H1 (cell line): Measurements from ENCODE around the gene SPECC1. TPM values are rescaled to one million over a fixed set of nuclear protein-coding genes. Genes with fewer than 3 reads are reported as not detected.

Experiments
- CTCF ChIA-PET: fragments of 300-600 bp; sonication (Branson Sonifier 250); formaldehyde crosslinking; loops from one replicate; lab custom pipeline; 2021; ENCODE audit not compliant: partially characterized antibody; lab: Charles Lee
- POLR2A ChIA-PET: fragments of 300-600 bp; sonication (Branson Sonifier 250); formaldehyde crosslinking; loops from one replicate; lab custom pipeline; 2021; ENCODE audit warnings: inconsistent platforms; ENCODE audit not compliant: partially characterized antibody; lab: Charles Lee
- DNase-seq, 2 experiments: peaks; one replicate each; pipeline versions ENCODE4 v3.0.0 to v3.0.0-alpha.2; 2010 to 2022; ENCODE audit warnings: low spot score in 2 of 2, low read depth in 1 of 2, mixed read lengths in 1 of 2
- FAIRE-seq: peaks from 2 replicates; lab custom pipeline; 2011; peaks lifted over from hg19 to GRCh38; lab: Jason Lieb, UNC
- H2AFZ ChIP-seq: 2 replicates; pipeline ENCODE4 v1.8.1; 2012; ENCODE audit warnings: low read length, inconsistent platforms
- H2AK5ac ChIP-seq: 2 replicates; pipeline ENCODE4 v1.6.1; 2013; ENCODE audit warnings: low read depth, low read length
- H2BK120ac ChIP-seq: replicated peaks from 2 replicates; pipeline ENCODE3; 2013; ENCODE audit warnings: low read depth, low read length, inconsistent platforms
- H2BK12ac ChIP-seq: 2 replicates; pipeline ENCODE4 v1.6.1; 2013; ENCODE audit warnings: low read depth, low read length
- H2BK15ac ChIP-seq: 2 replicates; pipeline ENCODE4 v1.6.1; 2013; ENCODE audit warnings: low read length
- H2BK20ac ChIP-seq: 2 replicates; pipeline ENCODE4 v1.6.1; 2013; ENCODE audit warnings: low read length
- H2BK5ac ChIP-seq: 2 replicates; pipeline ENCODE4 v1.6.1; 2013; ENCODE audit warnings: low read depth, low read length
- H3K14ac ChIP-seq: 2 replicates; pipeline ENCODE4 v1.6.1; 2013; ENCODE audit warnings: inconsistent platforms; ENCODE audit not compliant: insufficient read length
- H3K18ac ChIP-seq: 2 replicates; pipeline ENCODE4 v1.6.1; 2013; ENCODE audit warnings: low read length; ENCODE audit errors: extremely low read depth
- H3K23ac ChIP-seq: 2 replicates; pipeline ENCODE4 v1.6.1; 2013; ENCODE audit warnings: inconsistent platforms; ENCODE audit not compliant: insufficient read length
- H3K23me2 ChIP-seq: 2 replicates; pipeline ENCODE4 v1.6.1; 2013; ENCODE audit warnings: low read depth, low read length
- H3K27ac ChIP-seq: 2 replicates; pipeline ENCODE4 v1.6.1; 2011; ENCODE audit warnings: low read depth, low read length, inconsistent platforms
- H3K27me3 ChIP-seq, 4 experiments: replicated peaks in 1 of 4; 1 replicate in 1 of 4; 2 replicates in 3 of 4; pipeline versions ENCODE4 v1.6.1 to v1.8.1; 2011 to 2013; ENCODE audit warnings: low read length in 3 of 4, mild to moderate bottlenecking in 3 of 4, inconsistent platforms in 2 of 4, mixed read lengths in 2 of 4, moderate library complexity in 1 of 4; ENCODE audit not compliant: control insufficient read depth in 3 of 4, insufficient read depth in 3 of 4; ENCODE audit errors: extremely low read depth in 1 of 4
- H3K36me3 ChIP-seq, 4 experiments: 2 replicates each; pipeline versions ENCODE4 v1.6.1 to v1.8.1; 2011 to 2013; ENCODE audit warnings: mild to moderate bottlenecking in 4 of 4, low read length in 3 of 4, moderate library complexity in 2 of 4, control low read depth in 1 of 4, inconsistent platforms in 1 of 4; ENCODE audit not compliant: insufficient read depth in 4 of 4, control insufficient read depth in 2 of 4
- H3K4ac ChIP-seq: replicated peaks from 2 replicates; pipeline ENCODE3; 2013; ENCODE audit warnings: low read length, low read depth, mixed read lengths, inconsistent platforms; ENCODE audit not compliant: insufficient read length
- H3K4me1 ChIP-seq, 4 experiments: replicated peaks in 1 of 4; 1 replicate in 1 of 4; 2 replicates in 3 of 4; pipeline versions ENCODE4 v1.6.1 to v1.8.1; 2011 to 2013; ENCODE audit warnings: low read length in 3 of 4, inconsistent platforms in 2 of 4, mixed read lengths in 1 of 4; ENCODE audit not compliant: insufficient read depth in 4 of 4, control insufficient read depth in 3 of 4
- H3K4me2 ChIP-seq, 2 experiments: 2 replicates each; pipeline versions ENCODE4 v1.6.1 to v1.8.1; 2011 to 2013; ENCODE audit warnings: low read depth in 2 of 2, low read length in 2 of 2, control low read depth in 1 of 2, inconsistent platforms in 1 of 2, mild to moderate bottlenecking in 1 of 2; ENCODE audit not compliant: insufficient read depth in 1 of 2
- H3K4me3 ChIP-seq, 4 experiments: fragments of 200-600, 300-600 bp in 1 of 4; sonication (generic), shearing (Covaris generic), sonication (Bioruptor Twin) in 1 of 4; 2 replicates each; pipeline versions ENCODE4 v1.5.1 to v1.8.1; 2011 to 2016; ENCODE audit warnings: low read length in 4 of 4, low read depth in 3 of 4, control low read depth in 2 of 4, inconsistent platforms in 2 of 4, mild to moderate bottlenecking in 2 of 4, mixed read lengths in 1 of 4, moderate library complexity in 1 of 4; ENCODE audit not compliant: insufficient read depth in 2 of 4; ENCODE audit errors: extremely low read depth in 1 of 4
- H3K56ac ChIP-seq: replicated peaks from 2 replicates; pipeline ENCODE3; 2013; ENCODE audit warnings: low read depth, mild to moderate bottlenecking, mixed read lengths, low read length, inconsistent platforms; ENCODE audit not compliant: insufficient read length
- H3K79me1 ChIP-seq: 2 replicates; pipeline ENCODE4 v1.6.1; 2013; ENCODE audit warnings: low read depth, low read length, control low read depth
- H3K79me2 ChIP-seq, 2 experiments: 2 replicates each; pipeline versions ENCODE4 v1.6.1 to v1.8.1; 2012 to 2013; ENCODE audit warnings: low read length in 2 of 2, mild to moderate bottlenecking in 2 of 2, inconsistent platforms in 1 of 2; ENCODE audit not compliant: insufficient read depth in 2 of 2, control insufficient read depth in 1 of 2
- H3K9ac ChIP-seq, 4 experiments: replicated peaks in 1 of 4; 1 replicate in 1 of 4; 2 replicates in 3 of 4; pipeline versions ENCODE4 v1.6.1 to v1.8.1; 2011 to 2013; ENCODE audit warnings: low read depth in 3 of 4, low read length in 3 of 4, control low read depth in 2 of 4, mild to moderate bottlenecking in 2 of 4, moderate library complexity in 2 of 4, inconsistent platforms in 1 of 4; ENCODE audit errors: extremely low read depth in 1 of 4
- H3K9me3 ChIP-seq, 2 experiments: 2 replicates each; pipeline versions ENCODE4 v1.6.1 to v1.8.1; 2012 to 2013; ENCODE audit warnings: mild to moderate bottlenecking in 2 of 2, moderate library complexity in 2 of 2, control low read depth in 1 of 2, inconsistent platforms in 1 of 2, low read depth in 1 of 2, low read length in 1 of 2, mixed read lengths in 1 of 2; ENCODE audit not compliant: insufficient read depth in 2 of 2
- H4K20me1 ChIP-seq, 2 experiments: replicated peaks in 1 of 2; 2 replicates each; pipeline versions ENCODE3 to v1.8.1; 2011 to 2013; ENCODE audit warnings: inconsistent platforms in 2 of 2, low read length in 2 of 2, mild to moderate bottlenecking in 1 of 2; ENCODE audit not compliant: insufficient read depth in 2 of 2, control insufficient read depth in 1 of 2
- H4K5ac ChIP-seq: 2 replicates; pipeline ENCODE4 v1.6.1; 2013; ENCODE audit warnings: low read length, low read depth, mixed read lengths, inconsistent platforms; ENCODE audit not compliant: insufficient read length
- H4K8ac ChIP-seq: 2 replicates; pipeline ENCODE4 v1.8.0; 2013; ENCODE audit warnings: mild to moderate bottlenecking, moderate library complexity, low read length, inconsistent platforms; ENCODE audit not compliant: insufficient read depth; ENCODE audit errors: extremely low read depth
- H4K91ac ChIP-seq: replicated peaks from 2 replicates; pipeline ENCODE3; 2013; ENCODE audit warnings: low read length, mixed read lengths, inconsistent platforms; ENCODE audit not compliant: insufficient read length
- CREB1 ChIP-seq: IDR thresholded peaks from 2 replicates; pipeline ENCODE4 v1.6.1; 2012; ENCODE audit warnings: inconsistent platforms
- GTF2F1 ChIP-seq: IDR thresholded peaks from 2 replicates; pipeline ENCODE4 v1.6.1; 2012; ENCODE audit warnings: low read depth, low read length, improper control_type of control experiment, borderline replicate concordance
- MAFK ChIP-seq: IDR thresholded peaks from 2 replicates; pipeline ENCODE4 v1.6.1; 2012; ENCODE audit warnings: low read depth, mild to moderate bottlenecking, improper control_type of control experiment, low read length
- WGBS, 2 experiments: shearing (Covaris generic) in 1 of 2; methylation state at CpG; one replicate each; pipeline versions ENCODE4 v1.1.6 to v1.1.7; 2013 to 2015; ENCODE audit warnings: low lambda C conversion rate in 2 of 2, mixed read lengths in 2 of 2, inconsistent platforms in 1 of 2, low coverage in 1 of 2, missing lambda C conversion rate in 1 of 2; ENCODE audit not compliant: insufficient replicate concordance in 2 of 2, insufficient coverage in 1 of 2, insufficient read length in 1 of 2; ENCODE audit errors: extremely low coverage in 1 of 2, missing lambda C conversion rate in 1 of 2; 5-methylcytosine and 5-hydroxymethylcytosine counted together
- polyA plus RNA-seq, 7 experiments: library from polyadenylated mRNA; depleted of rRNA in 3 of 7; stranded (reverse) in 5 of 7; unstranded in 2 of 7; fragments of >200 nt in 5 of 7; fragments of 200-250 nt in 2 of 7; gene quantifications; 1 replicate in 5 of 7; 2 replicates in 1 of 7; 4 replicates in 1 of 7; pipeline versions ENCODE4 v1.2.1 to v1.2.3, GENCODE V29; 2011 to 2013; ENCODE audit warnings: missing spikeins in 2 of 7, mixed read lengths in 2 of 7
- total RNA-seq: library from RNA; stranded (reverse); fragmentation: NEBNext Ultra II Directional; extraction: Animal tissue kit (Norgen Biotek cat#: 25700); gene quantifications from 2 replicates; pipeline ENCODE4 v1.2.1, GENCODE V29; 2021
- TF ChIP-seq, protein P1 (sequence below), 3 experiments: IDR thresholded peaks; 1 replicate in 2 of 3; 2 replicates in 1 of 3; pipeline versions ENCODE4 v1.5.1 to v1.6.1; 2011; ENCODE audit warnings: low read length in 3 of 3, mild to moderate bottlenecking in 3 of 3, inconsistent platforms in 2 of 3, low read depth in 1 of 3, moderate library complexity in 1 of 3; ENCODE audit not compliant: insufficient read depth in 1 of 3; ENCODE audit errors: control extremely low read depth in 1 of 3

The SPECC1 gene
- total and polyA plus RNA-seq, 2 of the 8 experiments (the other 6 are each of a cell fraction or from before 2014, with no cell fraction given) = 35.8 to 87.9 TPM

DNA sequence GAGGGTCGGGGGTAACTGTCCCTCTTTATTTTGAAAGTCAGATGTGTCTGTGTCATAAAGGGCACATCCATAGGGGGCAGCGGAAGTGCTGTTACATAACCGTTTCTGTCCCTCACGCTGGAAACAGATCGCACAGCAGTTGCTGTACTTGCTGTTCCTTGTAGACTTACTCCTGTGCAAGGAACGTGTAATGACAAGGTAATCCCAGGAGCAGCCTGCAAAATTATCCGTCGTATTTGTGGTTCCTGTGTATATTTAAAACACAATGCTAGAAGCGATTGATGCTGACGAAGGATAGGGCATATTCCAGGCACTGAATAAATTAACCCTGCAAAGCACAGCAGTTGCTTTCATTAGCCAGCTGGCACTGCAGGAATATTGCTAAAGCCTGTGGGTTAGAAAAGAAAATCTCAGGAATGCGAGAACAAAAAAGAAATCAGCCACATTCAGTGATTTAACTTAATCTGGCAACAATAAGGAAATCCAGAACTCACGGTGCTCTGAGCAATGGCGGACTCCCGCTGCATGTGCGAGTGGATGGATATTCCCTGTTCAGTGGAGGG is 76.2 kb downstream of the SPECC1 start:
- no peak overlapping the region for H3K4me3 ChIP-seq
- TF ChIP-seq MAFK (no peak), GTF2F1 (no peak), CREB1 (no peak)
- TF ChIP-seq, protein P1, sequence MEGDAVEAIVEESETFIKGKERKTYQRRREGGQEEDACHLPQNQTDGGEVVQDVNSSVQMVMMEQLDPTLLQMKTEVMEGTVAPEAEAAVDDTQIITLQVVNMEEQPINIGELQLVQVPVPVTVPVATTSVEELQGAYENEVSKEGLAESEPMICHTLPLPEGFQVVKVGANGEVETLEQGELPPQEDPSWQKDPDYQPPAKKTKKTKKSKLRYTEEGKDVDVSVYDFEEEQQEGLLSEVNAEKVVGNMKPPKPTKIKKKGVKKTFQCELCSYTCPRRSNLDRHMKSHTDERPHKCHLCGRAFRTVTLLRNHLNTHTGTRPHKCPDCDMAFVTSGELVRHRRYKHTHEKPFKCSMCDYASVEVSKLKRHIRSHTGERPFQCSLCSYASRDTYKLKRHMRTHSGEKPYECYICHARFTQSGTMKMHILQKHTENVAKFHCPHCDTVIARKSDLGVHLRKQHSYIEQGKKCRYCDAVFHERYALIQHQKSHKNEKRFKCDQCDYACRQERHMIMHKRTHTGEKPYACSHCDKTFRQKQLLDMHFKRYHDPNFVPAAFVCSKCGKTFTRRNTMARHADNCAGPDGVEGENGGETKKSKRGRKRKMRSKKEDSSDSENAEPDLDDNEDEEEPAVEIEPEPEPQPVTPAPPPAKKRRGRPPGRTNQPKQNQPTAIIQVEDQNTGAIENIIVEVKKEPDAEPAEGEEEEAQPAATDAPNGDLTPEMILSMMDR (IDR thresholded peaks at IDR 0.05; ENCODE audit: control extremely low read depth in 1 of 3, insufficient read depth in 1 of 3, low read depth in 1 of 3, low read length in 3 of 3) = peak in 2 of 3 experiments; percentile 5 to 42; a peak in 2 of 4 replicates
- TF ChIP-seq, all 59 proteins: peak for 1
- Histone ChIP-seq H4K91ac (no peak overlapping the region), H2BK5ac (no peak overlapping the region), H2BK12ac (no peak overlapping the region), H3K23me2 (no peaks in the 10 kb centered on the region), H3K9me3 (no peaks in the 10 kb centered on the region), H2AFZ (no peak overlapping the region), H3K4me2 (no peak overlapping the region), H2BK15ac (no peak overlapping the region), H2BK120ac (no peak overlapping the region), H3K79me1 (no peaks in the 10 kb centered on the region), H3K27ac (no peak overlapping the region), H3K14ac (no peak overlapping the region), H4K5ac (no peak overlapping the region), H3K9ac (no peak overlapping the region), H2AK5ac (no peak overlapping the region), H3K4ac (no peak overlapping the region), H4K8ac (no peak overlapping the region), H2BK20ac (no peak overlapping the region), H3K18ac (no peak overlapping the region), H3K56ac (no peak overlapping the region), H3K27me3 (no peaks in the 10 kb centered on the region), H3K4me1 (no peaks in the 10 kb centered on the region; a peak in 1 of 7 replicates), H4K20me1 (no peaks in the 10 kb centered on the region), H3K23ac (no peak overlapping the region), H3K36me3 (no peaks in the 10 kb centered on the region), H3K79me2 (no peaks in the 10 kb centered on the region)
- CTCF ChIA-PET = interaction anchor here (1.0 to 1.9 kb wide), 6 partner anchors 10 to 93 kb away, joined by 3 to 6 read pairs (median 4); partner anchors contain the start of gene SPECC1
- 86% methylated on average over 15 of the region's 15 CpGs; no CpG with 5 or more reads in 1 of the 2 experiments for WGBS, 2 experiments
- FAIRE-seq (no peak), DNase-seq (no peak)
- POLR2A ChIA-PET = no interaction called here
